HepG2 (cell line): ENCODE measurements around the gene STK32C. TPM values are rescaled to one million over a fixed set of nuclear protein-coding genes. Genes with fewer than 3 reads are reported as not detected.

ENCODE experiments used
- ATAC-seq: fragments of 200-7000 bp; cut with Tn5 transposase; 3 replicates; pipeline ENCODE4 v1.9.1; 2020; ENCODE audit warnings: mild to moderate bottlenecking, moderate library complexity
- BruUV-seq: library from RNA; stranded (reverse); fragments of 400-500 nt; replicated peaks from 2 replicates; lab custom pipeline; 2021; lab: Mats Ljungman, UMichigan
- CTCF ChIA-PET: fragments of 300-600 bp; formaldehyde crosslinking; extraction: SDS; loops from one replicate; lab custom pipeline; 2021; ENCODE audit warnings: low total read pairs, inconsistent platforms, low intra/inter-chr PET ratio; lab: Yijun Ruan, JAX
- POLR2A ChIA-PET: fragments of 350-600 bp; sonication (Branson Sonifier 250); formaldehyde crosslinking; loops from one replicate; lab custom pipeline; 2020; ENCODE audit warnings: antibody characterized with exemption, inconsistent platforms; lab: Yijun Ruan, JAX
- DNase-seq: peaks from one replicate; pipeline ENCODE4 v3.0.0-alpha.2; 2015; ENCODE audit warnings: low spot score
- FAIRE-seq: peaks from 3 replicates; lab custom pipeline; 2011; peaks lifted over from hg19 to GRCh38; lab: Jason Lieb, UNC
- H2AFZ ChIP-seq: one replicate; pipeline ENCODE4 v1.6.1; 2011; ENCODE audit warnings: low read length, inconsistent platforms
- H3K27ac ChIP-seq: fragments of 300-600 bp; 3 replicates; pipeline ENCODE4 v1.8.0; 2011; ENCODE audit warnings: mixed run types, mild to moderate bottlenecking, mixed read lengths, low read length, inconsistent platforms; ENCODE audit not compliant: insufficient read depth; ENCODE audit errors: extremely low read length
- H3K27me3 ChIP-seq, 2 experiments: fragments of 200-600 bp in 1 of 2; 2 replicates in 1 of 2; 3 replicates in 1 of 2; pipeline versions ENCODE4 v1.6.0 to v1.8.0; 2011; ENCODE audit warnings: low read length in 2 of 2, mild to moderate bottlenecking in 2 of 2, moderate library complexity in 2 of 2, inconsistent platforms in 1 of 2; ENCODE audit not compliant: insufficient read depth in 2 of 2, control insufficient read depth in 1 of 2
- H3K36me3 ChIP-seq, 2 experiments: fragments of 200-600 bp in 1 of 2; replicated peaks in 1 of 2; 2 replicates in 1 of 2; 3 replicates in 1 of 2; pipeline versions ENCODE4 v1.5.1 to v1.8.0; 2011; ENCODE audit warnings: low read length in 2 of 2, inconsistent platforms in 1 of 2; ENCODE audit not compliant: insufficient read depth in 2 of 2, control insufficient read depth in 1 of 2
- H3K4me1 ChIP-seq: 2 replicates; pipeline ENCODE4 v1.5.1; 2012; ENCODE audit warnings: low read length, inconsistent platforms; ENCODE audit not compliant: insufficient read depth
- H3K4me2 ChIP-seq: 2 replicates; pipeline ENCODE4 v1.6.0; 2011; ENCODE audit warnings: low read depth, low read length, inconsistent platforms
- H3K4me3 ChIP-seq, 3 experiments: fragments of 200-600 bp in 1 of 3; sonication (generic), shearing (Covaris generic) in 1 of 3; replicated peaks in 1 of 3; 2 replicates each; pipeline ENCODE4 v1.5.1; 2011 to 2016; ENCODE audit warnings: low read length in 3 of 3, inconsistent platforms in 2 of 3, low read depth in 2 of 3, mild to moderate bottlenecking in 2 of 3, control low read depth in 1 of 3, mixed read lengths in 1 of 3; ENCODE audit not compliant: insufficient read depth in 1 of 3
- H3K79me2 ChIP-seq: one replicate; pipeline ENCODE4 v1.6.1; 2011; ENCODE audit warnings: low read length, inconsistent platforms; ENCODE audit not compliant: insufficient read depth
- H3K9ac ChIP-seq: 2 replicates; pipeline ENCODE4 v1.6.0; 2011; ENCODE audit warnings: mild to moderate bottlenecking, low read depth, low read length, inconsistent platforms; ENCODE audit not compliant: insufficient read depth
- H3K9me3 ChIP-seq: 2 replicates; pipeline ENCODE4 v1.5.1; 2012; ENCODE audit warnings: mild to moderate bottlenecking, low read length
- H4K20me1 ChIP-seq: 2 replicates; pipeline ENCODE4 v1.6.0; 2011; ENCODE audit warnings: inconsistent platforms, mild to moderate bottlenecking, low read length, moderate library complexity; ENCODE audit not compliant: insufficient read depth
- ATAD3A ChIP-seq: sonication (generic); formaldehyde crosslinking; IDR thresholded peaks from 2 replicates; pipeline ENCODE4 v1.4.0; 2020; ENCODE audit warnings: missing genetic modification reagents
- KAT7 ChIP-seq: IDR thresholded peaks from 2 replicates; pipeline ENCODE4 v1.6.1; 2018; ENCODE audit warnings: borderline replicate concordance, missing compliant biosample characterization
- MXD3 ChIP-seq: IDR thresholded peaks from 2 replicates; pipeline ENCODE4 v1.6.1; 2016; ENCODE audit warnings: mild to moderate bottlenecking, missing biosample characterization, missing genetic modification reagents
- RARA ChIP-seq: IDR thresholded peaks from 2 replicates; pipeline ENCODE4 v1.6.1; 2016; ENCODE audit warnings: missing genetic modification reagents, missing compliant biosample characterization
- SNAPC4 ChIP-seq: sonication (generic); formaldehyde crosslinking; IDR thresholded peaks from 2 replicates; pipeline ENCODE4 v1.4.0; 2020; ENCODE audit warnings: mild to moderate bottlenecking, missing genetic modification reagents
- ZNF431 ChIP-seq: sonication (generic); formaldehyde crosslinking; IDR thresholded peaks from 2 replicates; pipeline ENCODE4 v1.9.0; 2022; ENCODE audit warnings: missing genetic modification reagents, low read depth, mild to moderate bottlenecking, borderline replicate concordance
- whole genome bisulfite sequencing: methylation state at CpG from one replicate; pipeline ENCODE4 v1.1.6; 2017; ENCODE audit warnings: low lambda C conversion rate; 5-methylcytosine and 5-hydroxymethylcytosine counted together
- in situ Hi-C: cut with HindIII; loops from 2 replicates; pipeline ENCODE4 v1.10.0; 2017; ENCODE audit warnings: low pct_unique_long_range_greater_than_20kb; ENCODE audit not compliant: extremely low pct_ligation_motif_present
- intact Hi-C: fragments of 100-400 bp; cut with micrococcal nuclease; formaldehyde crosslinking; loops from one replicate; pipeline ENCODE4 v1.10.0; 2022; ENCODE audit not compliant: unreplicated experiment
- polyA plus RNA-seq, 8 experiments: library from polyadenylated mRNA; depleted of rRNA in 3 of 8; stranded (reverse) in 7 of 8; unstranded in 1 of 8; fragments of >200 nt; fragmentation: Illumina TruSeq in 4 of 8; extraction: Trizol in 4 of 8; gene quantifications; 2 replicates each; pipeline versions ENCODE4 v1.2.1 to v1.2.3, GENCODE V29; 2011 to 2016; ENCODE audit warnings: low read depth in 4 of 8, missing spikeins in 1 of 8, mixed read lengths in 1 of 8; ENCODE audit not compliant: insufficient read depth in 1 of 8
- total RNA-seq, 5 experiments: library from RNA; depleted of rRNA; stranded (reverse); fragments of >200 nt; fragmentation: Illumina TruSeq; extraction: Trizol; gene quantifications; 2 replicates each; pipeline ENCODE4 v1.2.3, GENCODE V29; 2016; ENCODE audit warnings: low read depth in 1 of 5
- TF ChIP-seq, protein P1 (sequence below), 2 experiments: sonication (generic) in 1 of 2; formaldehyde crosslinking in 1 of 2; IDR thresholded peaks; 2 replicates each; pipeline versions ENCODE4 v1.6.1 to v1.9.0; 2014 to 2022; ENCODE audit warnings: antibody characterized with exemption in 1 of 2, borderline replicate concordance in 1 of 2, inconsistent platforms in 1 of 2, low read depth in 1 of 2, missing genetic modification reagents in 1 of 2
- TF ChIP-seq, protein P2 (sequence below): sonication (generic); formaldehyde crosslinking; IDR thresholded peaks from 2 replicates; pipeline ENCODE4 v1.8.0; 2022; ENCODE audit warnings: mild to moderate bottlenecking, missing genetic modification reagents; ENCODE audit not compliant: insufficient replicate concordance

Gene STK32C
- total and polyA plus RNA-seq, 2 of the 13 experiments (the other 11 are each of a cell fraction or from before 2014, with no cell fraction given): 10.9 to 19.4 TPM

- Histone ChIP-seq H3K4me1 (peaks cover 2% of the 10 kb centered on the region), H3K4me3 (no peak overlapping the region), H3K9me3 (no peaks in the 10 kb centered on the region), H3K79me2 (no peaks in the 10 kb centered on the region), H4K20me1 (no peaks in the 10 kb centered on the region), H2AFZ (no peak overlapping the region), H3K9ac (no peak overlapping the region), H3K27me3 (peaks cover 0 to 3% of the 10 kb centered on the region in 2 experiments; a peak in 1 of 5 replicates), H3K4me2 (no peak overlapping the region), H3K36me3 (no peaks in the 10 kb centered on the region; a peak in 1 of 5 replicates), H3K27ac (no peak overlapping the region)
- in situ Hi-C loops: no loop called here
- intact Hi-C loops: no loop called here
- FAIRE-seq: no peak
- WGBS: 85% methylated on average over 36 of the region's 48 CpGs
- no peak for ATAC-seq
- CTCF ChIA-PET: no interaction called here
- no TSS peak for BruUV-seq
- DNase-seq: no peak
- POLR2A ChIA-PET: no interaction called here
- TF ChIP-seq ZNF431 (CRISPR knock-in tag) (no peak), ATAD3A (CRISPR knock-in tag) (no peak), RARA (CRISPR knock-in tag) (no peak), KAT7 (CRISPR knock-in tag) (no peak), SNAPC4 (CRISPR knock-in tag) (no peak), MXD3 (no peak)
- TF ChIP-seq, protein P1, sequence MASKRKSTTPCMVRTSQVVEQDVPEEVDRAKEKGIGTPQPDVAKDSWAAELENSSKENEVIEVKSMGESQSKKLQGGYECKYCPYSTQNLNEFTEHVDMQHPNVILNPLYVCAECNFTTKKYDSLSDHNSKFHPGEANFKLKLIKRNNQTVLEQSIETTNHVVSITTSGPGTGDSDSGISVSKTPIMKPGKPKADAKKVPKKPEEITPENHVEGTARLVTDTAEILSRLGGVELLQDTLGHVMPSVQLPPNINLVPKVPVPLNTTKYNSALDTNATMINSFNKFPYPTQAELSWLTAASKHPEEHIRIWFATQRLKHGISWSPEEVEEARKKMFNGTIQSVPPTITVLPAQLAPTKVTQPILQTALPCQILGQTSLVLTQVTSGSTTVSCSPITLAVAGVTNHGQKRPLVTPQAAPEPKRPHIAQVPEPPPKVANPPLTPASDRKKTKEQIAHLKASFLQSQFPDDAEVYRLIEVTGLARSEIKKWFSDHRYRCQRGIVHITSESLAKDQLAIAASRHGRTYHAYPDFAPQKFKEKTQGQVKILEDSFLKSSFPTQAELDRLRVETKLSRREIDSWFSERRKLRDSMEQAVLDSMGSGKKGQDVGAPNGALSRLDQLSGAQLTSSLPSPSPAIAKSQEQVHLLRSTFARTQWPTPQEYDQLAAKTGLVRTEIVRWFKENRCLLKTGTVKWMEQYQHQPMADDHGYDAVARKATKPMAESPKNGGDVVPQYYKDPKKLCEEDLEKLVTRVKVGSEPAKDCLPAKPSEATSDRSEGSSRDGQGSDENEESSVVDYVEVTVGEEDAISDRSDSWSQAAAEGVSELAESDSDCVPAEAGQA (IDR thresholded peaks at IDR 0.05; ENCODE audit: low read depth): no peak
- TF ChIP-seq, protein P1 (CRISPR knock-in tag; IDR thresholded peaks at IDR 0.05; ENCODE audit: borderline replicate concordance): no peak
- TF ChIP-seq, protein P2, sequence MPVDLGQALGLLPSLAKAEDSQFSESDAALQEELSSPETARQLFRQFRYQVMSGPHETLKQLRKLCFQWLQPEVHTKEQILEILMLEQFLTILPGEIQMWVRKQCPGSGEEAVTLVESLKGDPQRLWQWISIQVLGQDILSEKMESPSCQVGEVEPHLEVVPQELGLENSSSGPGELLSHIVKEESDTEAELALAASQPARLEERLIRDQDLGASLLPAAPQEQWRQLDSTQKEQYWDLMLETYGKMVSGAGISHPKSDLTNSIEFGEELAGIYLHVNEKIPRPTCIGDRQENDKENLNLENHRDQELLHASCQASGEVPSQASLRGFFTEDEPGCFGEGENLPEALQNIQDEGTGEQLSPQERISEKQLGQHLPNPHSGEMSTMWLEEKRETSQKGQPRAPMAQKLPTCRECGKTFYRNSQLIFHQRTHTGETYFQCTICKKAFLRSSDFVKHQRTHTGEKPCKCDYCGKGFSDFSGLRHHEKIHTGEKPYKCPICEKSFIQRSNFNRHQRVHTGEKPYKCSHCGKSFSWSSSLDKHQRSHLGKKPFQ (CRISPR knock-in tag): no peak
Measured at GRCh38 chr10:132207536-132208461, 100.0 kb downstream of the STK32C start.
